GM20000 (cell line): ENCODE results near the gene VPS36.
"Not testable (repeated sequence)": the region's sequence is repeated elsewhere in the genome, so short reads cannot be mapped to it uniquely, and the experiment has no call there.

Source experiments
- DNase-seq: peaks from one replicate; pipeline ENCODE4 v3.0.0; 2012; ENCODE audit warnings: low spot score
- CTCF ChIP-seq: IDR thresholded peaks from 2 replicates; pipeline ENCODE4 v1.5.1; 2012; ENCODE audit warnings: mild to moderate bottlenecking, control low read depth; ENCODE audit errors: extremely low read depth, missing control alignments

VPS36 gene

GRCh38 chr13:52414963-52415362 is 35.5 kb downstream of the VPS36 start:
- no peak for DNase-seq
- TF ChIP-seq CTCF, result no peak

- DNase-seq, result no peak
- no peak for TF ChIP-seq CTCF
These were observed 36.4 kb downstream of the VPS36 start for GRCh38 chr13:52414051-52414450.

- TF ChIP-seq CTCF, result no peak
These were observed 38.3 kb downstream of the VPS36 start for GRCh38 chr13:52412128-52412527.

GRCh38 chr13:52411629-52412028 is 38.8 kb downstream of the VPS36 start:
- no peak for TF ChIP-seq CTCF
- peak; percentile 50 for DNase-seq

More at GRCh38 chr13:52412128-52412527, 38.3 kb downstream of the VPS36 start:
- DNase-seq, result no peak

GRCh38 chr13:52408071-52408658 is 42.3 kb downstream of the VPS36 start:
- DNase-seq, result not testable (repeated sequence)

- not testable (repeated sequence) for DNase-seq
These were observed 43.0 kb downstream of the VPS36 start for GRCh38 chr13:52407436-52407835.

- no peak for DNase-seq
- no peak for TF ChIP-seq CTCF
These were observed 43.8 kb downstream of the VPS36 start for GRCh38 chr13:52406629-52407028.

GRCh38 chr13:52405767-52406494 is 44.5 kb downstream of the VPS36 start, which contains the start of gene THSD1:
THSD1 (minus strand) TSS chr13:52406172; CDS start chr13:52402600, 3,572 bp downstream.
- no peak for TF ChIP-seq CTCF
- DNase-seq, result peak; percentile 66
